ENCODE data around the gene MPHOSPH9.

MPHOSPH9 gene

DNA sequence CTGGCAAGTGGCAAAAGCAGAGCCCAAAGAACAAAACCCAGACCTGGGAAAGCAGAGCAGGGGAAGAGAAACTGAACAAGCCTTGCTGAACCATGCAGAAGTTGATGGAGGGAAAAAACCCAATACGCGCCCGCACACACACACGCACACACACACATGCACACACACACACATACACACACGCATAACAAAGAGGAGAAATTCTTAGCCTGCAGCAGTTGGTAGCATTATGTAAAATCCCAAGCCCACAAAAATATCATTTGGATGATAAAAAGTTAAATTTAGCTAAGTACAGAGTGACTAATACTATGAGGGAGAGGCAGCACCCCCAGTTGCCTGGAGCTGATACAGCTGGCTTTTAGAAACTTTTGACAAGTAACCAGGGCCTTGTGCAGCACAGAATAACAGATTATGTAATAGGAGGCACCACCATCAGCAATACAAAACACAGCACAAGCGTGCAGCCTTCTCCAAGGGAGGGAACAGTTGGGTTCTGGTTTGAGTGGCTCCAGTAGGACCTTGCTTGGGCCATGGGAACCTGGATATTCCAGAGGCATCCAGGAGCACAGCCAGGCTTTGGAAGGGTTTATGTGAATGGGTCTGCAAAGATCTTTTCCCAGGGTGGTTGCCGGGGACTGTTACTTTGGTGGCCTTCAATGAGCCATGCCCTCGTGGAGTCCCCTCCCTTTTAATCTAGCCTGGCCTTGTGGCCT is 117.4 kb downstream of the MPHOSPH9 start:
- Histone ChIP-seq H3K27ac (ENCODE audit: low read length) (no peak overlapping the region), H3K27me3 (ENCODE audit: insufficient read depth, low read length) (peaks cover 18% of the 10 kb centered on the region), H3K9me3 (ENCODE audit: insufficient read depth, low read depth, low read length) (no peaks in the 10 kb centered on the region), H3K4me1 (ENCODE audit: insufficient read depth, low read length) (no peaks in the 10 kb centered on the region), H3K9ac (ENCODE audit: low read depth, low read length) (no peak overlapping the region), H3K36me3 (ENCODE audit: insufficient read depth, low read depth, low read length) (no peaks in the 10 kb centered on the region), H3K4me3 (ENCODE audit: low read length) (no peak overlapping the region)

GRCh38 chr12:123114304-123115083 is 118.4 kb downstream of the MPHOSPH9 start:
- H3K27me3 ChIP-seq (ENCODE audit: insufficient read depth, low read length) = peaks cover 18% of the 10 kb centered on the region
- no peaks in the 10 kb centered on the region for H3K4me1 ChIP-seq (ENCODE audit: insufficient read depth, low read length)

DNA sequence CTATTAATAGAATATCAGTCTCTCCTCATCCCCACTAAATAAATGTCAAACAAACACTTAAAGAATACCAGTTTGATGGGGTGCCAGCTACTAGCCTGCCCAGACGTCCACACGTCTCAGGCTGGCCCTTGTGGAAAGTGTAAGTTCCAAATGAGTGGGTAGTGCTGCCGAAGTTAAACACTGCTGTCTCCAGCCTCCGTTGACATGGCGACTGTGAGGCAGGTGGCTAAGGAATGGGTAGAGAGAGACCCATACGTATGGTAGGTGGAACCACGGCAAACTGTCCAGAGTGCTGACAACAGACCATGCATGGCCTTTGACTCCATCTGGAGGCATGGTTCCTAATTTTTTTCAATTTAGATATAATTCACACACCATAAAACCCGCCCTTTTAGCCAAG is 119.9 kb downstream of the MPHOSPH9 start:
- no peaks in the 10 kb centered on the region for H3K36me3 ChIP-seq (ENCODE audit: insufficient read depth, low read depth, low read length)
- no peak overlapping the region for H3K27ac ChIP-seq (ENCODE audit: low read length)
- H3K4me1 ChIP-seq (ENCODE audit: insufficient read depth, low read length) = no peaks in the 10 kb centered on the region
- H3K9me3 ChIP-seq (ENCODE audit: insufficient read depth, low read depth, low read length) = no peaks in the 10 kb centered on the region
- H3K27me3 ChIP-seq (ENCODE audit: insufficient read depth, low read length) = peaks cover 13% of the 10 kb centered on the region
- H3K4me3 ChIP-seq (ENCODE audit: low read length) = no peak overlapping the region
- H3K9ac ChIP-seq (ENCODE audit: low read depth, low read length) = no peak overlapping the region

More at GRCh38 chr12:123114304-123115083, 118.4 kb downstream of the MPHOSPH9 start:
- Histone ChIP-seq H3K36me3 (ENCODE audit: insufficient read depth, low read depth, low read length) (no peaks in the 10 kb centered on the region), H3K9ac (ENCODE audit: low read depth, low read length) (no peak overlapping the region), H3K4me3 (ENCODE audit: low read length) (no peak overlapping the region), H3K27ac (ENCODE audit: low read length) (no peak overlapping the region), H3K9me3 (ENCODE audit: insufficient read depth, low read depth, low read length) (no peaks in the 10 kb centered on the region)

GRCh38 chr12:123111498-123112165 is 121.3 kb downstream of the MPHOSPH9 start:
- H3K9me3 ChIP-seq (ENCODE audit: insufficient read depth, low read depth, low read length) = no peaks in the 10 kb centered on the region
- peaks cover 8% of the 10 kb centered on the region for H3K4me1 ChIP-seq (ENCODE audit: insufficient read depth, low read length)
- no peak overlapping the region for H3K4me3 ChIP-seq (ENCODE audit: low read length)
- no peak overlapping the region for H3K27ac ChIP-seq (ENCODE audit: low read length)
- no peaks in the 10 kb centered on the region for H3K27me3 ChIP-seq (ENCODE audit: insufficient read depth, low read length)
- H3K36me3 ChIP-seq (ENCODE audit: insufficient read depth, low read depth, low read length) = no peaks in the 10 kb centered on the region
- H3K9ac ChIP-seq (ENCODE audit: low read depth, low read length) = no peak overlapping the region

GRCh38 chr12:123109319-123109772 is 123.6 kb downstream of the MPHOSPH9 start:
- Histone ChIP-seq H3K4me1 (ENCODE audit: insufficient read depth, low read length) (peaks cover 9% of the 10 kb centered on the region), H3K9me3 (ENCODE audit: insufficient read depth, low read depth, low read length) (no peaks in the 10 kb centered on the region), H3K27me3 (ENCODE audit: insufficient read depth, low read length) (no peaks in the 10 kb centered on the region), H3K27ac (ENCODE audit: low read length) (no peak overlapping the region), H3K9ac (ENCODE audit: low read depth, low read length) (no peak overlapping the region), H3K4me3 (ENCODE audit: low read length) (no peak overlapping the region), H3K36me3 (ENCODE audit: insufficient read depth, low read depth, low read length) (no peaks in the 10 kb centered on the region)

- H3K9ac ChIP-seq (ENCODE audit: low read depth, low read length) = no peak overlapping the region
- H3K36me3 ChIP-seq (ENCODE audit: insufficient read depth, low read depth, low read length) = no peaks in the 10 kb centered on the region
- H3K4me1 ChIP-seq (ENCODE audit: insufficient read depth, low read length) = peaks cover 9% of the 10 kb centered on the region
- no peak overlapping the region for H3K4me3 ChIP-seq (ENCODE audit: low read length)
- no peaks in the 10 kb centered on the region for H3K27me3 ChIP-seq (ENCODE audit: insufficient read depth, low read length)
- no peak overlapping the region for H3K27ac ChIP-seq (ENCODE audit: low read length)
- no peaks in the 10 kb centered on the region for H3K9me3 ChIP-seq (ENCODE audit: insufficient read depth, low read depth, low read length)
Measured at GRCh38 chr12:123108682-123109066, 124.3 kb downstream of the MPHOSPH9 start.

- no peak overlapping the region for H3K9ac ChIP-seq (ENCODE audit: low read depth, low read length)
- no peaks in the 10 kb centered on the region for H3K36me3 ChIP-seq (ENCODE audit: insufficient read depth, low read depth, low read length)
- H3K4me1 ChIP-seq (ENCODE audit: insufficient read depth, low read length) = peaks cover 13% of the 10 kb centered on the region
- no peak overlapping the region for H3K27ac ChIP-seq (ENCODE audit: low read length)
- H3K9me3 ChIP-seq (ENCODE audit: insufficient read depth, low read depth, low read length) = no peaks in the 10 kb centered on the region
- H3K4me3 ChIP-seq (ENCODE audit: low read length) = no peak overlapping the region
- no peaks in the 10 kb centered on the region for H3K27me3 ChIP-seq (ENCODE audit: insufficient read depth, low read length)
Measured at GRCh38 chr12:123107926-123108681, 124.8 kb downstream of the MPHOSPH9 start.

GRCh38 chr12:123106640-123107359 is 126.1 kb downstream of the MPHOSPH9 start:
- Histone ChIP-seq H3K9ac (ENCODE audit: low read depth, low read length) (no peak overlapping the region), H3K36me3 (ENCODE audit: insufficient read depth, low read depth, low read length) (no peaks in the 10 kb centered on the region), H3K4me3 (ENCODE audit: low read length) (no peak overlapping the region), H3K27me3 (ENCODE audit: insufficient read depth, low read length) (no peaks in the 10 kb centered on the region), H3K27ac (ENCODE audit: low read length) (no peak overlapping the region), H3K4me1 (ENCODE audit: insufficient read depth, low read length) (peaks cover 26% of the 10 kb centered on the region), H3K9me3 (ENCODE audit: insufficient read depth, low read depth, low read length) (no peaks in the 10 kb centered on the region)

DNA sequence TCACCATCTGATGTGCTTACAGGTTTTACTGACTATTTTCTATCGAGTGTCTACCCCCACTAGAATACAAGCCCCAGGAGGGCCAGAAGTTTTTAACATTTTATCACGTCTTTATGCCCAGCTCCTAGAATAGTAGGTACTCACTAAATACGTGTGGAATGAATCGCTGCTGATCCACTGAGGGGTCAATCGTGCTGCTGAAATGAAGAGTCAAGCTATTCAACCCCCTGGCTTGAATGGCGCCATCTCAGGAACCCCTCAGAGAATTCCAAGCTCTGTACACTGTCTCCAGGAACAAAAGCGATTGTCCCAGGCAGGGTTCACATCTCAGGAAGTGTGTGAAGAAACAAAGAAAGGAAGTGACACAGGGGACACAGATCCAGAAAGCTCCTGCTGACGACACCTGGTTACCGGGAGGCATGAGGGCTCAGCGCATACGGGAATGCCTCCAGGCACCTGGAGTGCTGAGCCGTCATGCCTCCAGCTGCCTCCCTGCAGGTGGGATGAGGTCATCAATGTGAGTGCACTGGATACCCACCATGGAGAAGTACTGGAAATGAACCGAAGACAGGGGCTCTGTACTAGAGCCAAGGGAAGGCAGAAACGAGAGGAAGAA is 127.6 kb downstream of the MPHOSPH9 start:
- H3K4me1 ChIP-seq (ENCODE audit: insufficient read depth, low read length) = peaks cover 28% of the 10 kb centered on the region
- no peak overlapping the region for H3K9ac ChIP-seq (ENCODE audit: low read depth, low read length)
- H3K9me3 ChIP-seq (ENCODE audit: insufficient read depth, low read depth, low read length) = no peaks in the 10 kb centered on the region
- no peak overlapping the region for H3K4me3 ChIP-seq (ENCODE audit: low read length)
- no peak overlapping the region for H3K27ac ChIP-seq (ENCODE audit: low read length)
- no peaks in the 10 kb centered on the region for H3K36me3 ChIP-seq (ENCODE audit: insufficient read depth, low read depth, low read length)
- no peaks in the 10 kb centered on the region for H3K27me3 ChIP-seq (ENCODE audit: insufficient read depth, low read length)

DNA sequence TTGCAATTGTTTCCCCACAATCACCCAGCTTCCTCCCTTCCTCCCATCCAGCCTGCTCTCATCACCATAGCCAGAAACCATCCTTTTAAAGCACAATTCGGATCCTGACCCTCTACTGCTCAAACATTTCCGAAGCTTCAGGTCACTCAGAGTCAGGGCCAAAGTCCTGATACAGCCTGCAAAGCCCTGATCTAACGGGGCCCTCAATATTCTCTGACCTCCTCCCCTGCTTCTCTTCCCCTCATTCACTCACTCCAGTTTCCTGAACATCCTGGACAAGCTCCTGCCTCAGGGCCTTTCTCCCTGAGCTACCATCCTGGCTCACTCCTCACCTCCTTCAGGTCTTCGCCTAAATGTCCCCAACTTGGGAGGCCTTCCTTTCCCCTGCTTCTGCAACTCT is 128.1 kb downstream of the MPHOSPH9 start:
- no peak overlapping the region for H3K9ac ChIP-seq (ENCODE audit: low read depth, low read length)
- H3K4me1 ChIP-seq (ENCODE audit: insufficient read depth, low read length) = peaks cover 28% of the 10 kb centered on the region
- no peaks in the 10 kb centered on the region for H3K36me3 ChIP-seq (ENCODE audit: insufficient read depth, low read depth, low read length)
- H3K4me3 ChIP-seq (ENCODE audit: low read length) = no peak overlapping the region
- no peak overlapping the region for H3K27ac ChIP-seq (ENCODE audit: low read length)
- H3K9me3 ChIP-seq (ENCODE audit: insufficient read depth, low read depth, low read length) = no peaks in the 10 kb centered on the region
- H3K27me3 ChIP-seq (ENCODE audit: insufficient read depth, low read length) = no peaks in the 10 kb centered on the region

Data from iPS-20b (cell line).